ENCODE results near the gene NETO2. TPM values are rescaled to one million over a fixed set of nuclear protein-coding genes. Genes with fewer than 3 reads are reported as not detected.
"Not testable (repeated sequence)": the region's sequence is repeated elsewhere in the genome, so short reads cannot be mapped to it uniquely, and the experiment has no call there.

The NETO2 gene, protein sequence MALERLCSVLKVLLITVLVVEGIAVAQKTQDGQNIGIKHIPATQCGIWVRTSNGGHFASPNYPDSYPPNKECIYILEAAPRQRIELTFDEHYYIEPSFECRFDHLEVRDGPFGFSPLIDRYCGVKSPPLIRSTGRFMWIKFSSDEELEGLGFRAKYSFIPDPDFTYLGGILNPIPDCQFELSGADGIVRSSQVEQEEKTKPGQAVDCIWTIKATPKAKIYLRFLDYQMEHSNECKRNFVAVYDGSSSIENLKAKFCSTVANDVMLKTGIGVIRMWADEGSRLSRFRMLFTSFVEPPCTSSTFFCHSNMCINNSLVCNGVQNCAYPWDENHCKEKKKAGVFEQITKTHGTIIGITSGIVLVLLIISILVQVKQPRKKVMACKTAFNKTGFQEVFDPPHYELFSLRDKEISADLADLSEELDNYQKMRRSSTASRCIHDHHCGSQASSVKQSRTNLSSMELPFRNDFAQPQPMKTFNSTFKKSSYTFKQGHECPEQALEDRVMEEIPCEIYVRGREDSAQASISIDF
- total RNA-seq: 10 to 100 TPM; 17.9 to 67.0 TPM

DNA sequence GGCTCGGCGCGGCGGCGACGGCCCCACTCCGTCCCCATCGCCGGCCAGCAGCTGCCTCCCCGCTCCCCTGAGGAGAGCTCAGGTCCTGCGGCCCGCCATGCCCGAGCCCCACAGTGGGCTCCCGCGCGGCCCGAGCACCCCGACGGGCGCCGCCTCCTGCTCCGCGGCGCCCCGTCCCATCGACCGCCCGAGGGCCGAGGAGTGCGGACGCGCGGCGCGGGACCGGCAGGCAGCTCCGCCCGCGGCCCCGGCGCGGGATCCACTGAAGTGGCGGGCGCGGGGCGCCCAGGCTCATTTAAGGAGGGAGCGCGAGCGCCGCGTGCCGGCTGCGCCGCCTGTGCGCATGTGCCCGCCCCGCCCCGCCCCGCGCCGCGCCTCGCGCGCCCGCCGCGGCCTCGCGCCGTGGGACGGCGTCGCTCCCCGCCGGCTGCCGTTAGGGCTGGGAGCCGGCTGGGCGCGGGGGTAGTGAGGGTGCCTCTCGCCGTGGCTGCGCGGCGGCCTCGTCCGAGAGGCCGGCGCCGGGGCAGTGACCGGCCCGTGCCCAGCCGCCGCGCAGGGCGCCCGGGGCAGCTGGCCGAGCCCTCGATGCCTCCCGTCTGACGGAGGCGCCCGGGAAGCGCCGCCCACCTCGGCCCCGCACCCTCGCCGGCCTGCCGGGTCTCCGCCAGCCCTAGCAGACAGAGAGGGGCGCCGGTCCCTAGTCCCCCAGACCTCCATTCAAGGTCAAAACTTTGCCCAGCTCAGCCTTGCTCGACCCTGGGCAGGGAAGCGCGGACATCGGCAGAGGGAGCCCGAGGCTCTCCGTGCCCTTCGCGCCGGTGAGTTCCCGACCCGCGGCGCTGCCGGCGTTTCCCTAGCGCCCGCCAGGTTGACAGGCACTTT lies at the start of gene NETO2:
TSS of gene NETO2 (minus strand) at position 269 of the 882 bp plus-strand sequence. CDS start 333 bp downstream, outside the sequence.
- Mint-ChIP-seq H3K4me3 (peak within 1 kb of the TSS; percentile 93), H3K27ac (peak within 1 kb of the TSS; percentile 63), H3K36me3 (ENCODE audit: low read depth) (peaks cover 10% of the 10 kb centered on the region), H3K27me3 (no peaks in the 10 kb centered on the region), H3K4me1 (peaks cover 15% of the 10 kb centered on the region), H3K9me3 (no peaks in the 10 kb centered on the region)
- peak; percentile 67 for ATAC-seq (replicated peaks)

DNA sequence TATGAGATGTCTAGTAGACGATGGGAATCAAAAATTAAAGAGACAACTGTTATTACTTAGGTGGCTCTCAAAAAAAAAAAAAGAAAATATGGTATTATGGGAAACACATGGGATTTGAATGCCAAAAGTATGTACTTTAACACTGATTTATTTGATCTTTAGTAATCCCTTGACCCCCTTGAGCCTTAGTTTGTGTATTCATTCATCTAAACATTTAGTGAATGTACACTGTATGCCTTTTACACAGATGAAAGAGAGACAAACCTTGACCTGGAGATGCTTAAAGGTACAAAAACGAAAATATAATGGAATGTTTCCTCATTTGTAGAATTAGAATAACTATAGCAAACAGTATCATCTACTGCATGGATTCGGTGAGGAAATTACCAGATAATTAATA lies 38.6 kb upstream of the NETO2 start:
- Mint-ChIP-seq H3K27ac (no peak overlapping the region), H3K27me3 (no peaks in the 10 kb centered on the region), H3K4me3 (no peak overlapping the region), H3K36me3 (ENCODE audit: low read depth) (no peaks in the 10 kb centered on the region), H3K9me3 (no peaks in the 10 kb centered on the region), H3K4me1 (no peaks in the 10 kb centered on the region)
- ATAC-seq (replicated peaks): no peak

- not testable (repeated sequence) for H3K4me1 Mint-ChIP-seq; H3K27ac Mint-ChIP-seq; H3K27me3 Mint-ChIP-seq; H3K9me3 Mint-ChIP-seq; ATAC-seq (replicated peaks); H3K4me3 Mint-ChIP-seq; H3K36me3 Mint-ChIP-seq (ENCODE audit: low read depth)
These were observed 37.3 kb upstream of the NETO2 start for GRCh38 chr16:47181066-47181465.

DNA sequence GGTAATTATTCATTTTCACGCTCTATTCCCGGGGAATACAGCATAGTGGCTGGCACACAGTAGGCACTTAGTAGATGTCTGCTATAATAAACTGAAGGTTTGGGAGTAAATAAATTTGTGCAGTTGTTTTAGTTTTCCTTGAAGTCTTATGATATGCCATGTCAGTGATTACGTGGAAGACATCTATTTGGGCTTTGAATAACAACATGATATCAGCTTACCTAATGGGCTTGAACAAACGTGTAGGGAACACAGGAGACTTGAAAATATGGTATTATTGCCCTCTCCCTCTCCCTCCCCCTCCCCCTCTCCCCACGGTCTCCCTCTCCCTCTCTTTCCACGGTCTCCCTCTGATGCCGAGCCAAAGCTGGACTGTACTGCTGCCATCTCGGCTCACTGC lies 36.3 kb upstream of the NETO2 start:
- ATAC-seq (replicated peaks): no peak

DNA sequence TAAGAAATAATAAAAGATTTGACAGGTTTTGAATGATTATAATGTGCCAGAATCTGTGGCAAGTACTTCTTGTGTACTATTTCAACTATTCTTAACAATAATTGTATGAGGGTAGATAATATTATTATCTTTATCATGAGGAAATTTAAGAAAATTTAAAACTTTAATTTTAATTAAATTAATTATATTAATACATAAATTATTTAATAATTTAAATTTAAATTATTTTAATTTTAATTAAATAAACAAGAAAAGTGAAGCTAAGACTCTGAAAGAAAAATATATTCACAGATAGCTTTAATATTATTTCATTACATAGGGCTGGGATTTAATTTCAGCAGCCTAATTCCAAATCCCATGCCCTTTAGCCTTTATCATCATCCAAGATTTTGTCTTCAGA lies 31.4 kb upstream of the NETO2 start:
- no peak for ATAC-seq (replicated peaks)
- Mint-ChIP-seq H3K27ac (no peak overlapping the region), H3K9me3 (no peaks in the 10 kb centered on the region), H3K36me3 (ENCODE audit: low read depth) (no peaks in the 10 kb centered on the region), H3K4me1 (no peaks in the 10 kb centered on the region), H3K27me3 (no peaks in the 10 kb centered on the region), H3K4me3 (no peak overlapping the region)

More for the DNA sequence above, 36.3 kb upstream of the NETO2 start:
- no peaks in the 10 kb centered on the region for H3K9me3 Mint-ChIP-seq
- H3K4me1 Mint-ChIP-seq: no peaks in the 10 kb centered on the region
- no peak overlapping the region for H3K4me3 Mint-ChIP-seq
- H3K27ac Mint-ChIP-seq: no peak overlapping the region
- H3K27me3 Mint-ChIP-seq: no peaks in the 10 kb centered on the region
- no peaks in the 10 kb centered on the region for H3K36me3 Mint-ChIP-seq (ENCODE audit: low read depth)

GRCh38 chr16:47162670-47163420 lies 19.1 kb upstream of the NETO2 start:
- Mint-ChIP-seq H3K27ac (no peak overlapping the region), H3K9me3 (no peaks in the 10 kb centered on the region), H3K27me3 (no peaks in the 10 kb centered on the region), H3K36me3 (ENCODE audit: low read depth) (peaks cover 5% of the 10 kb centered on the region), H3K4me3 (no peak overlapping the region), H3K4me1 (no peaks in the 10 kb centered on the region)
- no peak for ATAC-seq (replicated peaks)

- Mint-ChIP-seq H3K9me3 (no peaks in the 10 kb centered on the region), H3K36me3 (ENCODE audit: low read depth) (peaks cover 14% of the 10 kb centered on the region), H3K27ac (no peak overlapping the region), H3K4me3 (no peak overlapping the region), H3K4me1 (no peaks in the 10 kb centered on the region), H3K27me3 (no peaks in the 10 kb centered on the region)
- no peak for ATAC-seq (replicated peaks)
These were observed 17.7 kb upstream of the NETO2 start for GRCh38 chr16:47161464-47161863.

GRCh38 chr16:47160422-47160821 lies 16.7 kb upstream of the NETO2 start:
- H3K27me3 Mint-ChIP-seq: no peaks in the 10 kb centered on the region
- H3K4me3 Mint-ChIP-seq: no peak overlapping the region
- no peak overlapping the region for H3K27ac Mint-ChIP-seq
- no peak for ATAC-seq (replicated peaks)
- peaks cover 16% of the 10 kb centered on the region for H3K36me3 Mint-ChIP-seq (ENCODE audit: low read depth)
- no peaks in the 10 kb centered on the region for H3K9me3 Mint-ChIP-seq
- H3K4me1 Mint-ChIP-seq: no peaks in the 10 kb centered on the region

DNA sequence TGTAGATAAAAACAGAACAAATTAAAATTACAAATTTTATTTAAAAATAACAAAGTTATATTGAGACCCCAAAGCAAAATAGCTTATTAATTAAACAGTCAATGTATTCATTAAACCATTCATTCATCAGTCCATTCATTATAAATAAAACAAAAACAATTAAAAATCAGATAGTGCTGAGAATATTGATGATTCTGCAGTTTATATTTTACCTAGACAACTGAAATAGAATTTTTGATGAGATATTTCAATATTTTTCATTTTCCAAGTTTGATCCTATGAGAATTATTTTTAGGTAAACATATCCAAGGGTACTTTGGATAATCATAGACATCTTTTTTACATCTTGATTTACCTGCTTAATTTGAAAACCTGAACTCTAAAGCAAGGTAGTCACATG lies 15.2 kb upstream of the NETO2 start:
- Mint-ChIP-seq H3K4me1 (no peaks in the 10 kb centered on the region), H3K4me3 (no peak overlapping the region), H3K27ac (no peak overlapping the region), H3K27me3 (no peaks in the 10 kb centered on the region), H3K36me3 (ENCODE audit: low read depth) (peaks cover 16% of the 10 kb centered on the region), H3K9me3 (no peaks in the 10 kb centered on the region)
- no peak for ATAC-seq (replicated peaks)

DNA sequence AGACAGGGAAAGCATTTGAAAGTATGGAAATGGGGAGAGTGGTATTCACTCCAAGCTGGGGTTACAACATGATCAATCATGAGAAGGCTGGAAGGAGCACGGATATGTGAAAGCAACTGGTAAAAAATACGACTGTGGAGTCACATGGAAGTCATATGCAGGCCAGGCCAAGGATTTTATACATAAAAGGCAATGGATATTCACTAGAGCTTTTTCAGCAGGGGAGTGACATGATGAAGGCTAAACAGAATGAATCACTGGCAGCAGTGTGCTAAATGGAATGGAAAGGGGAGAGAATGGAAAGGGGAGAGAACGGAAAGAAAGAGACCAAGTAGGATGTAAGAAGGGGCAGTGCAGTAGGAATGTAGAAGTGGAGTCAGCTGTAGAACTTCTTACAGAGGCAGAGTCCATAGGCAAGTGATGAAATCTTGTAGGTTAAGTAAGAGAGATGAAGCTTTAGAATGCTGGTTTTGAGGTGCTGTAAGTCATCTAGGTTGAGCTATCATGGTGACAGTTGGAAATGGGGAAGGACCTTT lies 13.0 kb upstream of the NETO2 start:
- ATAC-seq (replicated peaks): no peak
- H3K9me3 Mint-ChIP-seq: peaks cover 12% of the 10 kb centered on the region
- H3K36me3 Mint-ChIP-seq (ENCODE audit: low read depth): peaks cover 32% of the 10 kb centered on the region
- H3K27ac Mint-ChIP-seq: no peak overlapping the region
- no peak overlapping the region for H3K4me3 Mint-ChIP-seq
- H3K27me3 Mint-ChIP-seq: no peaks in the 10 kb centered on the region
- H3K4me1 Mint-ChIP-seq: no peaks in the 10 kb centered on the region

DNA sequence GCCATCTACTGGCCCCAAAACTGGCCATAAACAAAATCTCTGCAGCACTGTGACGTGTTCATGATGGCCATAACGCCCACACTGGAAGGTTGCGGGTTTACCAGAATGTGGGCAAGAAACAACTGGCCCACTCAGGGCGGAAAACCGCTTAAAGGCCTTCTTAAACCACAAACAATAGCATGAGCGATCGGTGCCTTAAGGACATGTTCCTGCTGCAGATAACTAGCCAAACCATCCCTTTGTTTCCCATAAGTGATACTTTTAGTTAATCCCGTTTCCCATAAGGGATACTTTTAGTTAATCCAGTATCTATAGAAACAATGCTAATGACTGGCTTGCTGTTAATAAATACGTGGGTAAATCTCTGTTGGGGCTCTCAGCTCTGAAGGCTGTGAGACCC lies 8.8 kb upstream of the NETO2 start:
- not testable (repeated sequence) for H3K4me3 Mint-ChIP-seq; H3K27me3 Mint-ChIP-seq; H3K27ac Mint-ChIP-seq; ATAC-seq (replicated peaks); H3K4me1 Mint-ChIP-seq
- Mint-ChIP-seq H3K9me3 (peaks cover 13% of the 10 kb centered on the region), H3K36me3 (ENCODE audit: low read depth) (peaks cover 27% of the 10 kb centered on the region)

GRCh38 chr16:47150067-47150466 lies 6.3 kb upstream of the NETO2 start:
- no peaks in the 10 kb centered on the region for H3K27me3 Mint-ChIP-seq
- peak overlapping the region; percentile 8 for H3K27ac Mint-ChIP-seq
- no peaks in the 10 kb centered on the region for H3K4me1 Mint-ChIP-seq
- H3K36me3 Mint-ChIP-seq (ENCODE audit: low read depth): peaks cover 15% of the 10 kb centered on the region
- peaks cover 13% of the 10 kb centered on the region for H3K9me3 Mint-ChIP-seq
- no peak overlapping the region for H3K4me3 Mint-ChIP-seq
- no peak for ATAC-seq (replicated peaks)

DNA sequence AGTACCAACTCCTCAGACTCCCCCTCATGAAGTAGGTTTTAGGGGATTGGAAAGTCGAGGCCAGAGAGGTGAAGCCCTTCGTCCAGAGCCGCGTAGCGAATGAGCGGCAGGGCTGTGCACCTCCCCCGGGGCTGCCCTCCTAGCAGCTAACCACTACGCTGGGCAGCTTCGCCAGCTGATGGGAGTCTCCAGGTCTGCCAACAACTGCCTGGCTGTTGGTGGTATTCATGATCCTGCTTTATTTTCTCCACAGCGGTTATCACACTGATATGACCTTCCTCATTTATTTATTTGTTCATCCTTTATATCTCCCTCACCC lies 773 bp upstream of the NETO2 start:
- peaks cover 9% of the 10 kb centered on the region for H3K4me1 Mint-ChIP-seq
- no peak for ATAC-seq (replicated peaks)
- no peaks in the 10 kb centered on the region for H3K27me3 Mint-ChIP-seq
- peak overlapping the region; percentile 77 for H3K4me3 Mint-ChIP-seq
- H3K27ac Mint-ChIP-seq: peak overlapping the region; percentile 63
- H3K9me3 Mint-ChIP-seq: no peaks in the 10 kb centered on the region
- H3K36me3 Mint-ChIP-seq (ENCODE audit: low read depth): peaks cover 10% of the 10 kb centered on the region

Measured in activated T-helper 17 cell treated with anti-CD3 and anti-CD28 coated beads, Interleukin-2, amount 50 U/mL, for 72 hours (primary cell).